Measurements from ENCODE around the gene AGAP3.

AGAP3 gene

DNA sequence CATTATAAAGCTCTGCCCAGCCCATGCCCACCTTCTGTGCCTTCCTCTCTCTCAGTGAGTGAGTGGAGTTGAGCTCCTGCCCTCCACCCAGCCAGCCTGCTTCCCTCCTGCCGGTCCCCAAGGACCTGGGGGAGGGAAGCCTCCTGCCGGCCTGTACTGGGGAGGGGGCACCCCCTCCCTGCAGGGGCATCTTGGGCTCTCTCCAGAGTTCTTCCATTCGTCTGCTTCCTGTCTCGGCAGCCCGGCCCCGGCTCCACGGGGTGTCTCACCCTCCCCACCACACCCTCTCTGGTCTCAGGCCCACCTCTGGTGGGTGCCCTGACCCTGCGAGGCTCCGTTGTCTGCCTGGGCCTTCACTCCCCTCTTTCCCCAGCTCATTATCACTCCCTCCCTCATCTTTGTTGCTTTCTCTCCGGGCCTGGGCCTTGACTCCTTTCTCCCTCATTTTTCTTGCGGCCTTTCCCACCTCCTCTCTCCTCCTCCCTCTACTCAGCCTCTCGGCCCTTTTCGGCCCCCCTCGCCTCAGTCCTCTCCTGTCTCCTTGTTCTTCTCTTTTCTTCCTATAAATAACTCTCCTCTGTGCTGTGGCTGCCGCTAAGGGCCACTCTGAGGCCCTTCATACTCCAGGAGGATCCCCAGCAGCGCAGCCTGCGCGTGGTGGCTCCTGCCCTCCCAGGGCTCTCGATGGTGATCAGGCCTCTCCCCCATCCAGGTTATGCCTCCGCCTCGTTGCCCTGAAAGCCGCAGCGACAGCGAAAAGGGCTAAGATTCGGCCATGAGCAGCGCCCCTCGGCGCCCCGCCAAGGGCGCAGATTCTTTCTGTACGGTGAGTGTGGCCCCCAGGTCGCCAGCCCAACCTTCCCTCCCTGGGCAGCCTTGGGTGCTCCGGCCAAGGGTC lies 24.8 kb upstream of the AGAP3 start:
- peak overlapping the region; percentile 96 for H3K27ac ChIP-seq
- TF ChIP-seq, protein P1, sequence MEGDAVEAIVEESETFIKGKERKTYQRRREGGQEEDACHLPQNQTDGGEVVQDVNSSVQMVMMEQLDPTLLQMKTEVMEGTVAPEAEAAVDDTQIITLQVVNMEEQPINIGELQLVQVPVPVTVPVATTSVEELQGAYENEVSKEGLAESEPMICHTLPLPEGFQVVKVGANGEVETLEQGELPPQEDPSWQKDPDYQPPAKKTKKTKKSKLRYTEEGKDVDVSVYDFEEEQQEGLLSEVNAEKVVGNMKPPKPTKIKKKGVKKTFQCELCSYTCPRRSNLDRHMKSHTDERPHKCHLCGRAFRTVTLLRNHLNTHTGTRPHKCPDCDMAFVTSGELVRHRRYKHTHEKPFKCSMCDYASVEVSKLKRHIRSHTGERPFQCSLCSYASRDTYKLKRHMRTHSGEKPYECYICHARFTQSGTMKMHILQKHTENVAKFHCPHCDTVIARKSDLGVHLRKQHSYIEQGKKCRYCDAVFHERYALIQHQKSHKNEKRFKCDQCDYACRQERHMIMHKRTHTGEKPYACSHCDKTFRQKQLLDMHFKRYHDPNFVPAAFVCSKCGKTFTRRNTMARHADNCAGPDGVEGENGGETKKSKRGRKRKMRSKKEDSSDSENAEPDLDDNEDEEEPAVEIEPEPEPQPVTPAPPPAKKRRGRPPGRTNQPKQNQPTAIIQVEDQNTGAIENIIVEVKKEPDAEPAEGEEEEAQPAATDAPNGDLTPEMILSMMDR (conservative IDR thresholded peaks at IDR 0.05; ENCODE audit: low read depth), result no peak
- no peak for DNase-seq (ENCODE audit: low spot score)
- ChIA-PET CTCF (no interaction called here), POLR2A (ENCODE audit: low non-redundant PET) (interaction anchor here (0.6 to 0.7 kb wide), 3 partner anchors 19 to 1500 kb away, joined by 3 to 4 read pairs (median 3); partner anchors contain the start of gene FASTK)

DNA sequence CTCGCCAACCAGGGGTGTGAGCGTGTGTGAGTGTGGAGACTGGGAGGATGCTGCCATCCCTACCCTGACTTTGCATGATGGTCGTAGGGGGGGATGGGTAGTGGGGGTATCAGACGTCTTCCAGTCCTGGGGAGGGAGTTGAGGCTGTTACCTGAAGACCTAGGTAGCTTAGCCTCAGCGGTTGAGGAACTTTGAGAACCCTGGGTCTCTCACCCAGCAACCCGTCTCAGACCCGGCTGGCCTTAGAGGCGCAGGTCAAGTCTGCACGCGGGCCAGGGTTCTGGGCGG lies 24.2 kb upstream of the AGAP3 start:
- TF ChIP-seq, protein P1 (conservative IDR thresholded peaks at IDR 0.05; ENCODE audit: low read depth), result no peak
- peak overlapping the region; percentile 96 for H3K27ac ChIP-seq
- CTCF ChIA-PET, result interaction anchor here (0.6 to 0.7 kb wide), 2 partner anchors 25 to 54 kb away, joined by 3 read pairs; no protein-coding TSS in a partner anchor
- POLR2A ChIA-PET (ENCODE audit: low non-redundant PET), result interaction anchor here (0.7 to 0.9 kb wide), 2 partner anchors 19 kb away, joined by 3 read pairs; partner anchors contain the start of gene FASTK
- no peak for DNase-seq (ENCODE audit: low spot score)

DNA sequence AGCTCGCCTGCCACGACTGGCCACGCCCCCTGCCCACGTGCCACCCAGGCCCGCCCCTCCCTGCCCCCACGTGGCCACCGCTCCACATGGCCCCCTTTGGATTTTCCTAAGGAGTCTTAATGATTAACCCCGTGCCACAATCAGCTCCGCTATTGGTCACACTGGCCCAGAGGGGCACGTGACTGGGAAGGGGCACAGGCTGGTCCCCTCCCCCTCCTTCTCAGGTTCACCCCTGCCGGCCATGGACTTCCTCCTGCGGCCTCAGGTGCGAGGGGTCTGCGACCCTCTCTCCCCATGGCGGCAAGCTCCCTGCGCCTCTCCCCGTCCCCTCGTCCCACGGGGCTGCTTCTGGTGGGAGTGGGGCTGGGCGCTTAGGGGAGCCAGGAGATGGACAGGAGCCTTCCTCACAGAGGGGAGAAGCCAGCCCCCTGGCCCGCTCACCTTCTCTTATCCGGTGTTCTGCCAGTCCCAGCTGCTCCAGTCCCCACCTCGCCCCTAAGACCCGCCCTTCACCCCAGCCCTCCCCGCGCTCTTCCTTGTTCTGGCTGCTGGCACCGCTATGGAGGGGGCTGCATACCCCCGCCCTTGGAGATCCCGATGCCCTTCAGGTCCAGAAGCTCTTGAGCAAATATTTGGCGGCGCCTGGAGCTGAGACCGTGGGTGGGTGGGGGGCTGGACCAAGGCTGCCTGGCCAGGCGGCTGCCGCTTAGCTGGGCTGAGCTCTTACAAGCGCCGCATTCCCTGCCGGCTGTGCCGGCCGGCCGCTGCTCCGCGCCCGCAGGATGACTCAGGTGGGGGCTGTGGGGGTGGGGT lies 23.7 kb upstream of the AGAP3 start:
- H3K27ac ChIP-seq, result peak overlapping the region; percentile 96
- CTCF ChIA-PET, result interaction anchor here (0.6 to 0.7 kb wide), 4 partner anchors 15 to 53 kb away, joined by 3 to 4 read pairs (median 3); partner anchors contain the start of gene ATG9B
- no peak for DNase-seq (ENCODE audit: low spot score)
- POLR2A ChIA-PET (ENCODE audit: low non-redundant PET), result interaction anchor here (0.7 to 0.9 kb wide), 2 partner anchors 18 to 19 kb away, joined by 3 read pairs; partner anchors contain the start of gene FASTK
- TF ChIP-seq, protein P1 (conservative IDR thresholded peaks at IDR 0.05; ENCODE audit: low read depth), result no peak

DNA sequence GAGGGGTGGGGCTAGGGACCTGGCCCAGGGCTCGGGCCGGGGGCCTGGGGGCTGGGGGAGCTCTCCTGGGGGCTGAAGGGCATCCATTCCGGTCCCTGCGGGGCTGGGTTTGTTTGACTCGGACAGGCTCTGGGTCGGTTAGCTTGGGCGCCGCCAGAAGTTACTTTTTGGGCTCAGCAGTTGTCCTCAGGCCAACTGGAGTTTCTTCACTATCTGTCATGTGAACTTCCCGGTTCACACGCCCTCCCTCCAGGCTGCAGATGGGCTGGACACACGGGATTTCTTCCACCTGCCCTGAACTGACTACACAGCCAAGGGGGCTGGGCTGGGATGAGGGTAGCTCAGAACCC lies 23.1 kb upstream of the AGAP3 start:
- DNase-seq (ENCODE audit: low spot score), result no peak
- peak overlapping the region; percentile 96 for H3K27ac ChIP-seq

DNA sequence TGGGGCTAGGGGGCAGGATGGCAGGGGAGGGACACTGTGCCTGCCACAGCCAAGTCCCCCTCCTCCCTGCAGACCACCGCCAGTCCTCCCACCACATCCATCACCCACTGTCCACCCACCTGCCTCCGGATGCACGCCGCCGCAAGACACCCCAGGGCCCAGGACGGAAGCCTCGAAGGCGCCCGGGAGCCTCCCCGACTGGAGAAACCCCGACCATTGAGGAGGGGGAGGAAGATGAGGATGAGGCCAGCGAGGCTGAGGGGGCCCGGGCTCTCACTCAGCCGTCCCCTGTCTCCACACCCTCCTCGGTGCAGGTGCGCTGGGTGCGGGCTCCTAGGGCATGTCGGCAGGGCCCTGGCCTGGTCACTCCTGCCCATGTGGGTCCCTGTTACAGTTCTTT lies 21.8 kb upstream of the AGAP3 start:
- CTCF ChIA-PET, result no interaction called here
- no peak for DNase-seq (ENCODE audit: low spot score)
- TF ChIP-seq, protein P1 (conservative IDR thresholded peaks at IDR 0.05; ENCODE audit: low read depth), result no peak
- H3K27ac ChIP-seq, result peak overlapping the region; percentile 96
- POLR2A ChIA-PET (ENCODE audit: low non-redundant PET), result no interaction called here

More for the DNA sequence above, 23.1 kb upstream of the AGAP3 start:
- CTCF ChIA-PET, result interaction anchor here (0.6 kb wide), 2 partner anchors 16 to 39 kb away, joined by 3 to 4 read pairs; partner anchors contain the start of gene ATG9B
- POLR2A ChIA-PET (ENCODE audit: low non-redundant PET), result no interaction called here
- TF ChIP-seq, protein P1 (conservative IDR thresholded peaks at IDR 0.05; ENCODE audit: low read depth), result no peak

- TF ChIP-seq, protein P1 (conservative IDR thresholded peaks at IDR 0.05; ENCODE audit: low read depth), result no peak
- ChIA-PET POLR2A (ENCODE audit: low non-redundant PET) (no interaction called here), CTCF (no interaction called here)
- H3K27ac ChIP-seq, result peak overlapping the region; percentile 96
- no peak for DNase-seq (ENCODE audit: low spot score)
Observed at GRCh38 chr7:151064993-151065392, 21.3 kb upstream of the AGAP3 start.
